Esophagus muscularis mucosa (tissue), 4 donors: ENCODE data around the gene MPP1.

Experiments used
- CTCF ChIP-seq, 3 experiments: fragments of 200-600 bp in 2 of 3; fragments of 450-650 bp in 1 of 3; sonication (generic) in 2 of 3; IDR thresholded peaks; one replicate each; pipeline ENCODE4 v1.5.1; 2017 to 2019; ENCODE audit warnings: antibody characterized with exemption in 3 of 3, mild to moderate bottlenecking in 2 of 3, moderate library complexity in 1 of 3
- EP300 ChIP-seq: sonication (generic); formaldehyde crosslinking; IDR thresholded peaks from one replicate; pipeline ENCODE4 v1.6.1; 2017; ENCODE audit warnings: antibody characterized with exemption
- POLR2A ChIP-seq: fragments of 450-650 bp; IDR thresholded peaks from one replicate; pipeline ENCODE4 v1.6.1; 2017; ENCODE audit warnings: antibody characterized with exemption, moderate library complexity, mild to moderate bottlenecking, low read depth
- POLR2AphosphoS5 ChIP-seq, 2 donors: sonication (generic); formaldehyde crosslinking; IDR thresholded peaks; one replicate each; pipeline ENCODE4 v1.6.1; 2017; ENCODE audit warnings: antibody characterized with exemption in 2 of 2

- TF ChIP-seq CTCF (IDR thresholded peaks at IDR 0.05) (no peak), POLR2A (no peak), POLR2AphosphoS5 (IDR thresholded peaks at IDR 0.05) (no peak), EP300 (no peak)
Observed at GRCh38 chrX:154850957-154851611, 45.8 kb upstream of the MPP1 start.
